ENCODE results near the gene DENND11.

Gene DENND11, protein sequence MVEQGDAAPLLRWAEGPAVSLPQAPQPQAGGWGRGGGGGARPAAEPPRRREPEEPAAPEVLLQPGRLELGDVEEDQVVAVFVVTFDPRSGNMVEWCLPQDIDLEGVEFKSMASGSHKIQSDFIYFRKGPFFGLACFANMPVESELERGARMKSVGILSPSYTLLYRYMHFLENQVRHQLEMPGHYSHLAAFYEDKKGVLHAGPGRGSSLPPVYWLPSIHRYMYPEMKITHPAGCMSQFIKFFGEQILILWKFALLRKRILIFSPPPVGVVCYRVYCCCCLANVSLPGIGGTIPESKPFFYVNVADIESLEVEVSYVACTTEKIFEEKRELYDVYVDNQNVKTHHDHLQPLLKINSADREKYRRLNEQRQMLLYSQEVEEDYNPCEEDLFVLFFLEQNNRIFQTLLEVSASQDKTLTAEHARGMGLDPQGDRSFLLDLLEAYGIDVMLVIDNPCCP

DNA sequence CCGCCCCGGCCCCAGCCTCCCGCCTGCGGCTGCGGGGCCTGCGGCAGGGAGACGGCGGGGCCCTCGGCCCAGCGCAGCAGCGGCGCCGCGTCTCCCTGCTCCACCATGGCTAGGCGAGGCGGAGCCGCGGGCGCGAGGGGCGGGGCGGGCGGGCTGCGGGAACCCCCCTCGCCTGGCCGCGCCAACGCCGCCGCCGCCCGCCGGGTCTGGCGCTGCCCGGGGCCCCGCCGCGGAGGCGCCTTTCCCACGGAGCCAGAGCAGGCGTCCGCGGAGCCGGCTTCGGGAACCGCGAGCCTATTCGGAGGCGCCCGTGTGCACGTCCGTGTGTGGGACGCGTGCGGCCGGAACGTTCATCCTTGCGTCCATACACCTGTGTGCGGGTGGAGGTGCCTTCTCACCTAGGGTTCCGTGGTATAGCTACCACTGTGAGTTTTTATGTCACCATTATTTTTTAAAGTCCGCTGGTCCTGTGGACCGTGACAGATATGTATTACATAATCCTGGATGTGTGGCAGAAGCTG lies at the start of gene DENND11:
Gene DENND11 (minus strand): TSS at position 120 of the 521 bp plus-strand sequence. CDS start 13 bp downstream, at position 107.
- in situ Hi-C loops (cut with MboI; ENCODE audit: low sequenced_read_pairs) = no loop called here

- in situ Hi-C loops (cut with MboI; ENCODE audit: low sequenced_read_pairs) = no loop called here
Observed at GRCh38 chr7:141748396-141748795, 46.4 kb upstream of the DENND11 start.

DNA sequence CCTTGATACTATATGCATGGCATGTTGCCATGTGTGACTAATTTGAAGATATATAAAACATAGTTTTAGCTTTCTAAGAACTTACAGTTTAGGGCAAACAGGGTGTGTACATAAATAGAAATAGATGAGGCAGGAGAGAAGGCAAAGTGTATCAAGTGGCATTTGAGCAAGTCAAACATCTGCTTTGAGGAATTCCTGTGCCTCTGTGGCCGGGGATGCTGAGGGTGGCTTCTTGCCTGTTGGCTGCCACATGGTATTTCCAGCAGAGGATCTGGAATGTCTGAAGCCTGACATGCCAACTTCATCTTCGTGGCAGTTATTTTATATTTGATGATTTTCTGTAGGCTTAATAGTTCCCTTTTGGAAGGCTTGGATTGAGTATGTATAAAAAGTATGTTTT lies 42.2 kb upstream of the DENND11 start:
- in situ Hi-C loops (cut with MboI; ENCODE audit: low sequenced_read_pairs) = no loop called here

DNA sequence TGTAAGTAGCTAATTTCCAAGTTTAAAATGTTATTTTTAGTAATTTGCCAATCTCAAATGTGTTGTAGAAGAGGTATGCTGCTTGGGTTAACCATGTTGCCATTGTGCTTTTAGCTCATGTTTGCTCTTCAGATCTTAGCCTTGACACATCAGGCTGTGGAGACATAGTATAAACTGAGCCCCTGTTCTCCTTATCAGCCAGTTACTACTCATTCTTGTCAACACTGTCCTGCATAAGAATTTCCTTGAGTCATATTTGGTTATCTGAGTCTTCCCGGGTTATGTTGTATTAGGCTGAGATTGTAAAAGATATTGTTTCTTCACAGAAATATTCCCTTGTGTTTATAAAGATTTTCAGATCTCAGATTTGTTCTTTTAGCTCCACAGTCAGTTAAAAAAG lies 40.3 kb upstream of the DENND11 start:
- in situ Hi-C loops (cut with MboI; ENCODE audit: low sequenced_read_pairs) = no loop called here

- in situ Hi-C loops (cut with MboI; ENCODE audit: low sequenced_read_pairs) = no loop called here
Observed at GRCh38 chr7:141739250-141739649, 37.3 kb upstream of the DENND11 start.

- in situ Hi-C loops (cut with MboI; ENCODE audit: low sequenced_read_pairs) = no loop called here
Observed at GRCh38 chr7:141738592-141739013, 36.6 kb upstream of the DENND11 start.

DNA sequence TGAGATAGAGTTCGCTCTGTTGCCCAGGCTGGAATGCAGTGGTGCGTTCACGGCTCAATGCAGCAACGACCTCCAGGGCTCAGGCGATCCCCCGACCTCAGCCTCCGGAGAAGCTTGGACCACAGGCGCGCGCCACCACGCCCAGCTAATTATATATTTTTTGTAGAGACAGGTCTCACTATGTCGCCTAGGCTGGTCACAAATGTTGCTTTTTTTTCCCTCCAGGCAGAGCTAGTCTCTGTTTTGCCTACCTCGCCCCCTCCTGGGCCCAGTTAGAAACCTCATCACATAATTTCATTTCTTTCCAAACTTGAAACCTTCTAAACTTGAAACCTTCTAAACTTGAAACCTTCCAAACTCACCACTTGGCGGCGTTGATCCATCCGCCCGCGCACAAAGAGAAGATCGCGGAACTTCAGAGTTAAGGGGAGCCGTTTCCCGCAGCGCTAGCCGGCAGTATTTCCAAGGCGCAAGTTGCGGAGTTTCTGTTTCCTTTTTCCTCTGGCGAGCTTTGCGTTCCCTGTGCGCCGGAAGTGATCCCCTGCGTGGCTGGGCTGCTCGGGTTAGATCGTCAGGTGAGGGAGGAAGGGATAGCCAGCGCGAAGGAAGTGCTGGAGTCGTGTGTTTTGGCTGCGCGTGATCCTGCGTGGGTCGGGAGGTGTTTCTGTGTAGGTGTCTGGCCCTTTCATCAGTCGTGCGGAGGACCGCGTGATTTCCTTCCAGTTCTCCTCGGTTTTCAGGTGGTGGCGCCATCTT lies 36.0 kb upstream of the DENND11 start, which contains the start of gene SSBP1:
Gene SSBP1 (plus strand): TSS at position 523 of the 756 bp plus-strand sequence. CDS start 809 bp downstream, outside the sequence.
- in situ Hi-C loops (cut with MboI; ENCODE audit: low sequenced_read_pairs) = no loop called here

- in situ Hi-C loops (cut with MboI; ENCODE audit: low sequenced_read_pairs) = no loop called here
Observed at GRCh38 chr7:141737118-141737835, 35.3 kb upstream of the DENND11 start.

- in situ Hi-C loops (cut with MboI; ENCODE audit: low sequenced_read_pairs) = no loop called here
Observed at GRCh38 chr7:141731476-141732149, 29.6 kb upstream of the DENND11 start.

GRCh38 chr7:141729020-141729419 lies 27.1 kb upstream of the DENND11 start:
- in situ Hi-C loops (cut with MboI; ENCODE audit: low sequenced_read_pairs) = no loop called here

GRCh38 chr7:141722529-141722928 lies 20.6 kb upstream of the DENND11 start:
- in situ Hi-C loops (cut with MboI; ENCODE audit: low sequenced_read_pairs) = no loop called here

GRCh38 chr7:141717450-141717849 lies 15.5 kb upstream of the DENND11 start:
- in situ Hi-C loops (cut with MboI; ENCODE audit: low sequenced_read_pairs) = no loop called here

DNA sequence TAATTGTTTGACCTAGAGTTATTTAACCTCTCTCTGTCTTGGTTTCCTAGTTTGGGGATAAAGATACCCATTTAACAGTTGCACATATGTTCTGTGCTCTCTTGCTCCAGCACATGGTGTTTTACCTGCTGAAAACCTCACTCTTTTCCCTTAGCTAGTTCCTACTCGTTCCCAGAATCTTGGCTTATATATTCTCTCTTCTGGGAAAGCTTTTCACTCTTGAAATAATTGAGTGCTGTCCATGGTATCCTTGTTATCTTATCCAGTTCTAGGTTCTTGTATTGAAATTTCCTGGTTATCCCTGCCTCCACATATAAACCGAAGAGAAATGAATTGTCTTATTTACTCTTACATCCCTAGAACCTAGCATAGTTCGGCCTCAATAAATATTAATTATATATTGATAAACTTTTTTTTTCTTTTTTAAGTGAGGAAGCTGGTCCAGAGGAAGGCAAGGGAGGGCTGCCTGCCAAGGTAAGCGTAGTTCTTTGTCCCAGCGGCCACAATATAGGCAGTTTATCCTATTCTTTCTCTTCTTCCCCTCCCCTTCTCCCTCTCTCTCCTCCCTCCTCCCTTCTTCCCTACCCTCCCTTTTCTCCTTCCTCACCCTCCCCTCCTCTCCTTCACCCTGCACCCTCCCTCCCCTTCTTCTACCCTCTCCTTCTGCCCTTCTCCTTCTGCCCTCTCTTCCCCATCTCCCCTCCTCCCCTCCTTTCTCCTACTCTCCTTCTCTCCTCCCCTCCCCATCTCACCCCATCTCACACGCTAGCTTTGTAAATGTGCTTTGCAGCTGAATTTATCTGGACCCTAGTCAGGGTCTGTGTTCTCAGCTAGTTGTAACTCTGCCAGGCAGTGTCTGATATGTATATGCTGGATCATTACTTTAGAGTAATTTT lies 14.1 kb upstream of the DENND11 start:
- in situ Hi-C loops (cut with MboI; ENCODE audit: low sequenced_read_pairs) = no loop called here

DNA sequence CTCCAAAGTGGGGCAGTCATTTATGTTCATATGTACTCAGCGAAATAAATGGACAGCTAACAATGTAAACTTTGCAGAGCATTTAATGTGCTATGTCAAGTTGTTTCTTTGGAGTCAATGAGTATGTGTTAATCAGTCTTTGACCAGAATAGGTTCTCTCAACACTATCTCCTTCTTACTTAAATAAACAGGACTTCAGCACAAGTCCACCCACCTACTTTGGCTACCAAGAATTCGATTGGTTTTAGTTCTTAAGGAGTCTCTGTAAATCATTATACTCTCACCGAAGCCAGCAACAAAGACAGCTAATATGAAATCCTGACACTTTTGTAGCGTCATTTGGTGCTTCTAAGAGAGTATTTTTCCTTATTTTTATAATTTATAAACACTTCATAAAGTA lies 13.1 kb upstream of the DENND11 start:
- in situ Hi-C loops (cut with MboI; ENCODE audit: low sequenced_read_pairs) = no loop called here

DNA sequence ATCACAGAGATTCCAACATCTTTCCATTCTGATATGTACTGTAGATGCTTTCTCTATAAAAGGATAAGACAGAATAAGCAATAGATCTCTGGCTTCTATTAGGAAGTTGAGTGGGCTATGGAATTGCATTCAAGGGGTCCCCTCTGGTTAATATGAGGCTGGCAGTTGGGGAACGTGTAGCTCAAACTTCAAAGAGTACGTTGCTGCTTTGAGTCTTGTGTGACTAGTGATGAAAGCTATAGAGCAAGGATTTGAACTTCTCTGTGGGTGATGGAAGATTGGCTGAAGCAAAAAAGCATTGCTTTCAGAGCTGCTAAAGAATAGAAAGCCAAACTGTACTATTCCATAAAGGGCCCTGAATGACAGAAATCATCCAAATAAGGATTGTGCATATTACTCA lies 12.6 kb upstream of the DENND11 start:
- in situ Hi-C loops (cut with MboI; ENCODE audit: low sequenced_read_pairs) = no loop called here

- in situ Hi-C loops (cut with MboI; ENCODE audit: low sequenced_read_pairs) = no loop called here
Observed at GRCh38 chr7:141713890-141714289, 11.9 kb upstream of the DENND11 start.

DNA sequence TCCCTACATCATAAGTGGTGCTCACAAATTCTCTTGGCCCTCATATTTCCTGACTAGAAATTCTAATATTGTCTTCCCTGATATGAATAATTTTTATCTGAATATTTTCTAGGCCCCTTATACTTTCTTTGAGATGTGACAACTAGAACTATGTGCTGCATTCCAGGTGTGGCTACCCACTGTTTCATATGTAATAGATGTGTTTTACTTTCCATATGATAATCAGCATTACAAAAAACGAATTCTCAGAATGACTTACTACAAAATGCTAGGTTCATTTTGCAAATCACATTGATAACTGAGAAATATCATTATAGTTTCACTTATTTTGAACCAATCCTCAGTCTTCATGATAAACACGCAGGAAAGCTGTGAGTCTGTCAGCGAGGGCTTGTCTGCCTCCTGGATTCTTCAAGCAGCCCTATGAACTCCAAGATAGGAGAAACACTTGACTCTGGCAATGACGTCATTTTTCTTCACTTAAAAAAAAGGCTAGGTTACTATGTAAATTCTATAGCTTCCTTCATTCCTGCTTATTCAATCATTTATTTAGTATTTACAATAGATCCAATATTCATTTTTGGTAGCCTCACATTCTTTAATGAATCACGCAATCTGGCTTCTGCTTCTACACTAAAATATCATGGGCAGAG lies 10.8 kb upstream of the DENND11 start:
- in situ Hi-C loops (cut with MboI; ENCODE audit: low sequenced_read_pairs) = no loop called here

DNA sequence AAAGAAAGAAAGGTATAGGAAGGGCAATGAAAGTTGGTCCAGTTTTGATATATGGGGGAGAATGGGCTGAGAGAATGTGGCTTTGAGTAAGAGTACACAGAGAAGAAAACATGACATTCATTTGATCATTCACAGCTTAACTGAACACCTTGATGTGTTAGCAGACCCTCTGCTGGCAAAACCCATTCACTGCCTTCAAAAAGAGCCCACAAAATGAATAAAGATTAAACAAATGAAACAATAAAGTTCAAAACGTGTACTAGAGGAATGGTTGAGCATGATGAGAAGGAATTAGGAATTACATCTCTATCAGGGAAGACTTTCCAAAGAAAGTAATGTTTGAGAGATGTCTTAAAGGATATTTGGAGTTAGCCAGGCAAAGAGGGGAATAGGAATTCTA lies 8.3 kb upstream of the DENND11 start:
- in situ Hi-C loops (cut with MboI; ENCODE audit: low sequenced_read_pairs) = no loop called here

GRCh38 chr7:141709749-141710148 lies 7.8 kb upstream of the DENND11 start:
- in situ Hi-C loops (cut with MboI; ENCODE audit: low sequenced_read_pairs) = no loop called here

Measured in HL-60/S4 (cell line).